ENCODE measurements around the gene SH3PXD2A.

Gene SH3PXD2A

GRCh38 chr10:103661198-103661950 is 194.0 kb downstream of the SH3PXD2A start:
- FAIRE-seq: no peak
- no peak for DNase-seq (ENCODE audit: insufficient read length, low spot score)
- TF ChIP-seq POLR2AphosphoS5 (IDR thresholded peaks at IDR 0.05; ENCODE audit: low read depth, low read length): no peak
- TF ChIP-seq POLR2A (IDR thresholded peaks at IDR 0.05; ENCODE audit: low read depth, low read length): no peak
- TF ChIP-seq TAF1 (IDR thresholded peaks at IDR 0.05; ENCODE audit: low read depth, low read length): no peak
- no peak for TF ChIP-seq POU2F2 (IDR thresholded peaks at IDR 0.05; ENCODE audit: low read depth, low read length)
- no peak for TF ChIP-seq SPI1 (IDR thresholded peaks at IDR 0.05; ENCODE audit: low read depth, low read length)
- no peak for TF ChIP-seq PAX5 (IDR thresholded peaks at IDR 0.05; ENCODE audit: insufficient read depth, low read length, severe bottlenecking)

DNA sequence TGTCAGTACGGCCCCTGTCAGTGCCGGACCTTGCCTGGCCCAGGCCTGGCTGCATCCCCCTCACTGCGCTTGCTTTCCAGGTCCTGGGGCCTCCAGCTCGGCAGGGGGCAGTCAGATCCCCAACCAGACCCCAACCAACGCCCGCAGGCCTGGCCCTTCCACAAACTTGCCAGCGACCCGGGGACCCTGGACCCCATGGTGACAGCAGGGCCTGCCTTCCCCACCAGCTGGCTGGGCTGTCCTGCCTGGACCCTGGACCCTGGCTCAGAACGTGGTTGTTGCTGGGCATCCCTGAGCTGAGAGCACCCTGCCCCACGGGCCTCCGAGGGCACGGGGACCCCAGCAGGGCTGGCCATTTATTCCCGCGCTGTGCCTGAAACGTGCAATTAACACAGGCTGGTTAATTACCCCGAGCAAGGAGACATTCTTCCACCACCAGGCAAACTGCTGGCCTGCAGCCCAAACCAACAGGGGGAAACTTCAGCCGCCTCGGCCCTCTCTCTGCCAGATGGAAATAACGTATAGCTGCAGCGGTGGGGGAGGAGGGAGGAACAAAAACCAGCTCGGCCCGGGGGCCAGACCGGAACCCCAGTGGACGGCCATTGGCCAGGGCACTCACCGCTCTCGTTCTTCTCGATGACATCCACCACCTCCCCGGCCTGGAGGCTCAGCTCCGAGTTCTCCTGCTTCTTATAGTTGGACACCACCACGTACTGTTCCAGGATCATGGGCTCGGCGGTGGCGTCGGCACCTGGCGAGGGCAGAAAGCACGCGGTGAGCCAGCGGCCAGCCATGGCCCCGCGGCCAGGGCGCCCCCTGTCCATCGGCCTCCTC is 194.8 kb downstream of the SH3PXD2A start:
- FAIRE-seq (no peak), DNase-seq (ENCODE audit: insufficient read length, low spot score) (no peak)
- TF ChIP-seq SPI1 (IDR thresholded peaks at IDR 0.05; ENCODE audit: low read depth, low read length): no peak
- TF ChIP-seq POLR2A (IDR thresholded peaks at IDR 0.05; ENCODE audit: low read depth, low read length): no peak
- TF ChIP-seq TAF1 (IDR thresholded peaks at IDR 0.05; ENCODE audit: low read depth, low read length): no peak
- no peak for TF ChIP-seq POLR2AphosphoS5 (IDR thresholded peaks at IDR 0.05; ENCODE audit: low read depth, low read length)
- TF ChIP-seq PAX5 (IDR thresholded peaks at IDR 0.05; ENCODE audit: insufficient read depth, low read length, severe bottlenecking): no peak
- TF ChIP-seq POU2F2 (IDR thresholded peaks at IDR 0.05; ENCODE audit: low read depth, low read length): no peak

- TF ChIP-seq POLR2A (IDR thresholded peaks at IDR 0.05; ENCODE audit: low read depth, low read length) (no peak), SPI1 (IDR thresholded peaks at IDR 0.05; ENCODE audit: low read depth, low read length) (no peak), POU2F2 (IDR thresholded peaks at IDR 0.05; ENCODE audit: low read depth, low read length) (no peak), PAX5 (IDR thresholded peaks at IDR 0.05; ENCODE audit: insufficient read depth, low read length, severe bottlenecking) (no peak), POLR2AphosphoS5 (IDR thresholded peaks at IDR 0.05; ENCODE audit: low read depth, low read length) (no peak)
- DNase-seq (ENCODE audit: insufficient read length, low spot score) (peak; percentile 93), FAIRE-seq (peak; percentile 91)
Measured at GRCh38 chr10:103659674-103660363, 195.6 kb downstream of the SH3PXD2A start.

- FAIRE-seq: no peak
- no peak for DNase-seq (ENCODE audit: insufficient read length, low spot score)
- TF ChIP-seq POU2F2 (IDR thresholded peaks at IDR 0.05; ENCODE audit: low read depth, low read length): no peak
- no peak for TF ChIP-seq PAX5 (IDR thresholded peaks at IDR 0.05; ENCODE audit: insufficient read depth, low read length, severe bottlenecking)
- TF ChIP-seq SPI1 (IDR thresholded peaks at IDR 0.05; ENCODE audit: low read depth, low read length): no peak
- no peak for TF ChIP-seq POLR2A (IDR thresholded peaks at IDR 0.05; ENCODE audit: low read depth, low read length)
- TF ChIP-seq POLR2AphosphoS5 (IDR thresholded peaks at IDR 0.05; ENCODE audit: low read depth, low read length): no peak
- no peak for TF ChIP-seq TAF1 (IDR thresholded peaks at IDR 0.05; ENCODE audit: low read depth, low read length)
Measured at GRCh38 chr10:103658049-103658577, 197.3 kb downstream of the SH3PXD2A start.

DNA sequence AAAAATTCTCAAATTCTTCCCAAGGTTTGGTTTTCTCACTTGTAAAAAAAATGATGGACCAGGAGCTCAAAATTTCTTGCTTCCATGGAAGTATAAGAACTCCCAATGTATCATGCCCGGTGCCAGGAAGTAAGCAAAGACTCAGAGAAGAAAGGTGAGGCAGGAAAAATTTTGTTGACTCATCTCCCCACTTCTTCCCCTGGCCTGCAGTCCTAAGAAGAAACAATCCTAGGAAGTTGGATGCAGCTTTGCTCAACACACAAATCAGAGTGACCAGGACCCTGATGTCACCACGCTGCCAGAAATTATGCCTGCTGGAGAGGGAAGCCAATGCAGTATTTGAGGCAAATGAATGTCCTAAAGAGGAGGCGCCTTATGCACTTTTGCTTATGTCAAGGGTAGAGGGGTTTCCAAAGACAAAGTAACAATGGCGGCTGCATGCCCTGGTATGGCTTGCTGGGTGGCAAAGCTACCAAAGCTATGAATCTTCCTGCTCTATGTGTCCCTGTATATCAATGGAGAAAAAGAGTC is 198.2 kb downstream of the SH3PXD2A start:
- TF ChIP-seq SPI1 (IDR thresholded peaks at IDR 0.05; ENCODE audit: low read depth, low read length) (no peak), POU2F2 (IDR thresholded peaks at IDR 0.05; ENCODE audit: low read depth, low read length) (no peak), PAX5 (IDR thresholded peaks at IDR 0.05; ENCODE audit: insufficient read depth, low read length, severe bottlenecking) (no peak), POLR2A (IDR thresholded peaks at IDR 0.05; ENCODE audit: low read depth, low read length) (no peak), POLR2AphosphoS5 (IDR thresholded peaks at IDR 0.05; ENCODE audit: low read depth, low read length) (no peak), TAF1 (IDR thresholded peaks at IDR 0.05; ENCODE audit: low read depth, low read length) (no peak)
- DNase-seq (ENCODE audit: insufficient read length, low spot score) (no peak), FAIRE-seq (no peak)

- TF ChIP-seq PAX5 (IDR thresholded peaks at IDR 0.05; ENCODE audit: insufficient read depth, low read length, severe bottlenecking) (no peak), POLR2A (IDR thresholded peaks at IDR 0.05; ENCODE audit: low read depth, low read length) (no peak), POLR2AphosphoS5 (IDR thresholded peaks at IDR 0.05; ENCODE audit: low read depth, low read length) (no peak), POU2F2 (IDR thresholded peaks at IDR 0.05; ENCODE audit: low read depth, low read length) (no peak), TAF1 (IDR thresholded peaks at IDR 0.05; ENCODE audit: low read depth, low read length) (no peak), SPI1 (IDR thresholded peaks at IDR 0.05; ENCODE audit: low read depth, low read length) (no peak)
- FAIRE-seq: no peak
- DNase-seq (ENCODE audit: insufficient read length, low spot score): no peak
Measured at GRCh38 chr10:103654925-103655324, 200.5 kb downstream of the SH3PXD2A start.

- TF ChIP-seq POLR2AphosphoS5 (IDR thresholded peaks at IDR 0.05; ENCODE audit: low read depth, low read length): no peak
- TF ChIP-seq SPI1 (IDR thresholded peaks at IDR 0.05; ENCODE audit: low read depth, low read length): no peak
- TF ChIP-seq PAX5 (IDR thresholded peaks at IDR 0.05; ENCODE audit: insufficient read depth, low read length, severe bottlenecking): no peak
- no peak for TF ChIP-seq POU2F2 (IDR thresholded peaks at IDR 0.05; ENCODE audit: low read depth, low read length)
- TF ChIP-seq TAF1 (IDR thresholded peaks at IDR 0.05; ENCODE audit: low read depth, low read length): no peak
- no peak for TF ChIP-seq POLR2A (IDR thresholded peaks at IDR 0.05; ENCODE audit: low read depth, low read length)
- DNase-seq (ENCODE audit: insufficient read length, low spot score) (no peak), FAIRE-seq (no peak)
Measured at GRCh38 chr10:103653581-103654037, 201.8 kb downstream of the SH3PXD2A start.

- no peak for TF ChIP-seq POU2F2 (IDR thresholded peaks at IDR 0.05; ENCODE audit: low read depth, low read length)
- no peak for TF ChIP-seq POLR2AphosphoS5 (IDR thresholded peaks at IDR 0.05; ENCODE audit: low read depth, low read length)
- TF ChIP-seq TAF1 (IDR thresholded peaks at IDR 0.05; ENCODE audit: low read depth, low read length): no peak
- TF ChIP-seq PAX5 (IDR thresholded peaks at IDR 0.05; ENCODE audit: insufficient read depth, low read length, severe bottlenecking): no peak
- no peak for TF ChIP-seq POLR2A (IDR thresholded peaks at IDR 0.05; ENCODE audit: low read depth, low read length)
- TF ChIP-seq SPI1 (IDR thresholded peaks at IDR 0.05; ENCODE audit: low read depth, low read length): no peak
- FAIRE-seq: no peak
- DNase-seq (ENCODE audit: insufficient read length, low spot score): no peak
Measured at GRCh38 chr10:103652599-103653281, 202.6 kb downstream of the SH3PXD2A start.

All from GM12891 (cell line).